Activated naive CD8-positive, alpha-beta T cell treated with anti-CD3 and anti-CD28 coated beads for 36 hours (primary cell): ENCODE results near the gene FBH1. TPM values are rescaled to one million over a fixed set of nuclear protein-coding genes. Genes with fewer than 3 reads are reported as not detected.
"Not testable (repeated sequence)": the region's sequence is repeated elsewhere in the genome, so short reads cannot be mapped to it uniquely, and the experiment has no call there.

Source experiments
- DNase-seq: peaks from one replicate; pipeline ENCODE4 v3.0.0; 2021
- H3K27ac Mint-ChIP-seq: one replicate; pipeline ENCODE4 v1.8.0; 2022; ENCODE audit warnings: mild to moderate bottlenecking, moderate library complexity, mixed read lengths
- H3K27me3 Mint-ChIP-seq: one replicate; pipeline ENCODE4 v1.8.0; 2022; ENCODE audit warnings: mild to moderate bottlenecking, mixed read lengths
- H3K36me3 Mint-ChIP-seq: one replicate; pipeline ENCODE4 v1.8.0; 2021; ENCODE audit warnings: mild to moderate bottlenecking, mixed read lengths
- H3K4me1 Mint-ChIP-seq: one replicate; pipeline ENCODE4 v1.8.0; 2021; ENCODE audit warnings: mixed read lengths
- H3K4me3 Mint-ChIP-seq: one replicate; pipeline ENCODE4 v1.8.0; 2022; ENCODE audit warnings: mild to moderate bottlenecking, moderate library complexity, mixed read lengths
- H3K9me3 Mint-ChIP-seq: one replicate; pipeline ENCODE4 v1.8.0; 2022; ENCODE audit warnings: mixed read lengths
- total RNA-seq, 2 experiments: library from RNA; stranded (reverse); gene quantifications; one replicate each; pipeline ENCODE4 v1.2.3, GENCODE V29; 2021

FBH1 gene
- 10 to 100 TPM; 48.7 to 49.0 TPM for total RNA-seq

DNA sequence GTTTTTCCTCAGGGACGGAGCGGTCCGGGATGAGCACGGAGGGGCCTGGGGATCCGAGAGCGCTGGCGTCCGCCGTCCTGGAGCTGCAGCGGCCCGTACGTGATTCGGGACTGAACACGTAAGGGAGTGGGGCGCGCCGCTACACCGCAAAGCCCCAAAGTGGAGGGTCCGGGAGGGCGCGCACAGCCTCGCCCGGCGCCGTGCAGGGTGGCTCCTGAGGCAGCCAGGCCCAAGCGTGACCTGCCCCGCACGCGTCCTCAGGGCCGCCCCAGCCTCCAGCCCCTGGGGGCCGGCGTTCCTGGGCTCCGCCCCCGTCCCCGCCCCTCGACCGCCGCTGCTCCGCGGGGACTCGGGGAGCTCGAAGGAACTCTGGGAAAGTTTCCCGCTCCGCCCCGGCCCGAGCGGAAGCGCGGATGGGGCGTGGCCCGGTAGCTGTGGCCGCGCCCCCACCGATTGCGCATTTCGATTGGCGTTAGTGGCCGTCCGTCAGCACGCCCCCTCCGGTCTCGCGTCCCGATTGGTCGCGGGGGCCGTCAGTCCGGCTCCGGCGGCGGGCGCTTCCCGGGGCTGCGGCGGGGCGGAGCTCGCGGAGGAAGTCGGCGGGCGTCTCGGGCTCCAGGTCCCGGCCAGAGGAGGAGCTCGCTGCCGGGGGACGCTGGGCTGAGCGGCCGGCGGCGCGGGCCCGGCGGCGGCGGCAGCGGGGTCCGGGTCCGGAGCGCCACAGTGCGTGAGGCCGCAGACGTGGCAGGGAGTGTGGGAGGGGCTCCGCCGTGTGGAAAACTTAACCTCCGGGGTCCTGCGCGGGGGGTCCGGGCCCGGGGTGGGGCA, at the start of gene FBH1, which contains the start of gene ANKRD16:
Gene FBH1 (plus strand): TSS at position 620 of the 828 bp plus-strand sequence. CDS start 103 bp downstream, at position 723.
Gene ANKRD16 (minus strand): TSS at position 270 of the 828 bp plus-strand sequence. CDS start 539 bp downstream, outside the sequence.
- no peaks in the 10 kb centered on the region for H3K9me3 Mint-ChIP-seq

DNA sequence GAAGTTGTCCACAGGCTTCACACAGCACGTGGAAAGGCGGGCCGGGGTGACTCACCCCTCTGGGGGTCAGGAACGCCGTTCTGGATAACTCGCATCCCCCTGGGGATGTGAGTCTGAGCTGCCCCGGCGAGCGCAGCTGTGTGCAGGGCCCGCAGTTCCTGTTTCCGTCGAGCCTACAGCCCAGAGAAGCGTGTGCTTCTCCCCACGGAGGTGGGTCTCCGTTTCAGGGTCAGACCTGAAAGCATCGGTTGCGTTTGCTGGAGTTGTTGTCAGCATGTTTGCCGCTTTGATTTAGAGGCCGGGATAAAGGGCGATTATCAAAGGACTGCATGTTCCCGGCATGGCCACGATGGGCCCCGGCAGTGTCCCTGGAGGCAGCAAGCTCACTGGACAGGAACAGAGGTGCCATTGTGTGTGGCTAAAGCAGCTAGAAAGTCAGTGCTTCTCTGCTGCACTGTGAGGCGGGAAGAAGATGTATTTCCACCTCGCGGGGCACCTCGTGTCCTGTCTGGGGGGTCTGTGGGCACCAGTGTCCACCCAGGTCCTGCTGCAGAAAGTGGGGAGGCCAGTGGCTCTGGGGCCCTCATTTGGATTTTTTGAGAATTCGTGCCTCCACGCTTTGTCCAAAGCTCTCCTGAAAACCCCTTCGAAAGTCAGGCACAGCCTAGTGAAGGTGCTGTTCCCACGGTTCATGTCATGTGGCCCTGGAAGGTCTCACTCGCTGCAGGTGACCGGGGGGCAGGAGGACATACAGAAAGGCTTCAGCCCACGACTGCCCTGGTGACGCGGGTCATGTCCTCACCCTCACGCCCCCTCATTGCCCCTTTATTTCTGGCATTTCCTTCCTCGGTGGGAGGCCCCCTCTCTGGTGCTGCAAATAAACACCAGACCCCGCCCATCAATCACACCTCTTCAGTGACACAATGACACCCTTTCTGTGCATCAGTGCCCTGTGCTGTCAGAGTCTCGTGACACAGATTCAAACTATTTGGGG, 49.4 kb upstream of the FBH1 start:
- H3K4me1 Mint-ChIP-seq = peaks cover 21% of the 10 kb centered on the region
- DNase-seq = no peak
- H3K4me3 Mint-ChIP-seq = no peak overlapping the region
- H3K9me3 Mint-ChIP-seq = no peaks in the 10 kb centered on the region
- H3K27ac Mint-ChIP-seq = peak overlapping the region; percentile 4
- peaks cover 5% of the 10 kb centered on the region for H3K27me3 Mint-ChIP-seq
- no peaks in the 10 kb centered on the region for H3K36me3 Mint-ChIP-seq

More for the DNA sequence above, at the start of gene FBH1, which contains the start of gene ANKRD16:
- DNase-seq = peak; percentile 99
- no peaks in the 10 kb centered on the region for H3K27me3 Mint-ChIP-seq
- H3K4me1 Mint-ChIP-seq = peaks cover 41% of the 10 kb centered on the region
- H3K4me3 Mint-ChIP-seq = peak within 1 kb of the TSS; percentile 94
- H3K27ac Mint-ChIP-seq = peak within 1 kb of the TSS; percentile 75
- H3K36me3 Mint-ChIP-seq = peaks cover 39% of the 10 kb centered on the region

GRCh38 chr10:5841965-5842364, 48.1 kb upstream of the FBH1 start:
- no peaks in the 10 kb centered on the region for H3K9me3 Mint-ChIP-seq
- peaks cover 30% of the 10 kb centered on the region for H3K4me1 Mint-ChIP-seq
- peaks cover 2% of the 10 kb centered on the region for H3K36me3 Mint-ChIP-seq
- H3K27me3 Mint-ChIP-seq = peaks cover 5% of the 10 kb centered on the region
- H3K4me3 Mint-ChIP-seq = no peak overlapping the region
- no peak for DNase-seq
- no peak overlapping the region for H3K27ac Mint-ChIP-seq

GRCh38 chr10:5843686-5844344, 46.2 kb upstream of the FBH1 start:
- H3K27ac Mint-ChIP-seq = peak overlapping the region; percentile 87
- peak overlapping the region; percentile 18 for H3K4me3 Mint-ChIP-seq
- H3K4me1 Mint-ChIP-seq = peaks cover 30% of the 10 kb centered on the region
- no peak for DNase-seq
- no peaks in the 10 kb centered on the region for H3K27me3 Mint-ChIP-seq
- H3K36me3 Mint-ChIP-seq = peaks cover 2% of the 10 kb centered on the region
- no peaks in the 10 kb centered on the region for H3K9me3 Mint-ChIP-seq

DNA sequence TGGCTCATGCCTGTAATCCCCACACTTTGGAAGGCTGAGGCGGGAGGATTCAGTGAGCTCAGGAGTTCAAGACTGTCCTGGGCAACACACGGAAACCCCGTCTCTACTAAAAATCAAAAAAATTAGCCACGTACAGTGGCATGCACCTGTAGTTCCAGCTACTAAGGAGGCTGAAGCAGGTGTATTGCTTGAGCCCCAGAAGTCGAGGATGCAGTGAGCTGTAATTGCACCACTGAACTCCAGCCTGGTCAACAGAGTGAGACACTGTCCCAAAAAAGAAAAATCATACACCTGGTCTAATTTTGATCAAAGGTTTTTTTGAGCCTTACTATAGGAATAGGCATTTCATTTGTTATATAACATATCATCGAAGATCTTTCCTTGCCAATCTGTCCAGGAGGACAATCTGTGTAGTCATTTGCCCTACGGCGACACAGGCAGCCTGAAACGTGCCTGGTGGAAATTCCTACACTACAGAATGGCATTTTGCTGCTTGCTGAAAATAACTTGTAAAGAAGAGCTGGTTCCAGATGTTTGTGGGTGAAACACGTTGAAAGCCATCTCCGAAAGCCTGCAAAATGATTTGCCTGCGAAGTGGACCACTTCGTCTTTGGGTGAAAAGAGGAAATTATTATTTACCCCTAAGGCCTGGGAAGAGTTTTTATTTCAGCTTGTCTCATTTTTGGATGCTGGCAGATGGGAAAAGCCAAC, 45.5 kb upstream of the FBH1 start:
- Mint-ChIP-seq H3K27me3 (no peaks in the 10 kb centered on the region), H3K27ac (peak overlapping the region; percentile 87), H3K4me1 (peaks cover 30% of the 10 kb centered on the region), H3K9me3 (no peaks in the 10 kb centered on the region), H3K36me3 (peaks cover 2% of the 10 kb centered on the region), H3K4me3 (peak overlapping the region; percentile 18)
- no peak for DNase-seq

DNA sequence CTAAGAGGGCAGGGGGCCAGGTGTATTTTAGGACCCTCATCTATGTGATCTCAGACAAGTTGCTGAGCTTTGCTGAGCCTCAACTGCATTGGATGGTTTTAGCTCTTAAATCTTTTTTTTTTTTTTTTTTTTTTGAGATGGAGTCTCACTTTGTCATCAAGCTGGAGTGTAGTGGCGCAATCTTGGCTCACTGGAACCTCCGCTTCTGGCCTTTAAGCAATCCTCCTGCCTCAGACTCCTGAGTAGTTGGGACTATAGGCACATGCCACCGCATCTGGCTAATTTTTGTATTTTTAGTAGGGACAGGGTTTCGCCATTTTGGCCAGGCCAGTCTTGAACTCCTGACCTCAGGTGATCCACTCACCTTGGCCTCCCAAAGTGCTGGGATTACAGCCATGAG, 43.4 kb upstream of the FBH1 start:
- H3K36me3 Mint-ChIP-seq, H3K9me3 Mint-ChIP-seq, H3K4me3 Mint-ChIP-seq, H3K27me3 Mint-ChIP-seq, DNase-seq: not testable (repeated sequence)
- Mint-ChIP-seq H3K27ac (peak overlapping the region; percentile 98), H3K4me1 (peaks cover 30% of the 10 kb centered on the region)

- H3K9me3 Mint-ChIP-seq = no peaks in the 10 kb centered on the region
- H3K27me3 Mint-ChIP-seq = no peaks in the 10 kb centered on the region
- no peaks in the 10 kb centered on the region for H3K36me3 Mint-ChIP-seq
- no peaks in the 10 kb centered on the region for H3K4me1 Mint-ChIP-seq
- H3K27ac Mint-ChIP-seq = no peak overlapping the region
- no peak for DNase-seq
- no peak overlapping the region for H3K4me3 Mint-ChIP-seq
Measured at GRCh38 chr10:5854131-5854475, 35.9 kb upstream of the FBH1 start.

DNA sequence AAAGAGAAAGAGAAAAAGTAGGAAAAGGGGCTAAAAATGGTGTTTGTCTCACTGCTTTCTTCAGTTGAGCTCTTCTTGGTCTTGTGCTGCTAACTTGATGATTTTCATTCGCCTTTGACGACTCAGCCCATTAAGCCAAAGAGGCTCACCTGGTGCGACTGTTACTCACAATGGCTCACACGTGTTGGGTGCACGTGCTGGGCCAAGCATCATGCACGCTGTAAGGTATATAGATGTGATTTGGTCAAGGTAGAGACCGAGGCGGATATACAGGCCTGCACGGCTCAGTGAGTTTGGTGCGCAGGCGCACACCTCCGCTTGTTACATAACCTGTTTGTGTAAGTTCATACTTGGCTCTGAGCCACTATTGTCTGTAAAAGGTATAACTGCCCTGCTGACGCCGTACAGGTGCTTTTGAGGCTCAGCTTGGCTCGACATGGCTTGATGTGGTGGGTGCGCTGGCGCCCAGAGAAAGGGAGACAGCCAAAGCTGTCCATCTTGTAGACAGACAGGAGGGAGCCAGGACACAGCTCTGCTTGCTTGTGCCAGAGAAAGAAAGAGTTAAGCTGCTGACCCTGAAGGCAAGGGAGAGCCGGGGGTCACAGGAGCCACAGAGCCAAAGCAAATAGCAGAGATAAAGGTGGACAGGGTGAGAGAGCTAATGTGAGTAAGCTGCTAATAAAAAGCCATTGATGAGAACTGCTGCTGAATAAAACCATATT, 33.9 kb upstream of the FBH1 start:
- no peak for DNase-seq
- Mint-ChIP-seq H3K36me3 (no peaks in the 10 kb centered on the region), H3K27me3 (no peaks in the 10 kb centered on the region), H3K27ac (no peak overlapping the region), H3K4me1 (no peaks in the 10 kb centered on the region), H3K4me3 (no peak overlapping the region), H3K9me3 (no peaks in the 10 kb centered on the region)

- Mint-ChIP-seq H3K4me1 (no peaks in the 10 kb centered on the region), H3K27ac (no peak overlapping the region), H3K27me3 (no peaks in the 10 kb centered on the region), H3K9me3 (no peaks in the 10 kb centered on the region), H3K4me3 (no peak overlapping the region), H3K36me3 (no peaks in the 10 kb centered on the region)
- DNase-seq = no peak
Measured at GRCh38 chr10:5856701-5857004, 33.4 kb upstream of the FBH1 start.

DNA sequence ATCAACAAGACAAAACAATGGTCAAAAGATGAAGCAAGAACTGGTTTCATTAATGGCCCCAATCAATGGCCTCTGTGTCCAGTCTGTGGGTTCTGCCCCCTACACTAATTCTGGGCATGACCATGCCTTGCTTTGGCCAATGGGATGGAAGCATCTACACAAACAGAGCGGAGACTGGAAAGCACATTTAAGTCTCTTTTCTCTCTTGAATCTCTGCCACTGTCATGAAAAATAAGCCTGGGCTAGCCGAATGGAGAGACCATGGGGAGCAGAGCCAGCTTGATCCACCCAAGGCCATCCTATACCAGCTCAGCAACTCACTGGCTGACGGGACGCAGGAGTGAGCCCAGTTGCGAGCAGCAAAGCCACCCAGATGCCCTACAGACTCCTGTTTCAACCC, 31.2 kb upstream of the FBH1 start:
- H3K4me1 Mint-ChIP-seq = no peaks in the 10 kb centered on the region
- H3K27ac Mint-ChIP-seq = no peak overlapping the region
- H3K36me3 Mint-ChIP-seq = peaks cover 12% of the 10 kb centered on the region
- H3K9me3 Mint-ChIP-seq = no peaks in the 10 kb centered on the region
- H3K4me3 Mint-ChIP-seq = no peak overlapping the region
- no peaks in the 10 kb centered on the region for H3K27me3 Mint-ChIP-seq
- no peak for DNase-seq

GRCh38 chr10:5860066-5860465, 30.0 kb upstream of the FBH1 start:
- no peaks in the 10 kb centered on the region for H3K27me3 Mint-ChIP-seq
- peaks cover 14% of the 10 kb centered on the region for H3K36me3 Mint-ChIP-seq
- no peaks in the 10 kb centered on the region for H3K9me3 Mint-ChIP-seq
- no peaks in the 10 kb centered on the region for H3K4me1 Mint-ChIP-seq
- DNase-seq = no peak
- H3K4me3 Mint-ChIP-seq = no peak overlapping the region
- no peak overlapping the region for H3K27ac Mint-ChIP-seq

GRCh38 chr10:5862360-5862961, 27.6 kb upstream of the FBH1 start:
- H3K9me3 Mint-ChIP-seq = no peaks in the 10 kb centered on the region
- no peak for DNase-seq
- H3K36me3 Mint-ChIP-seq = peaks cover 15% of the 10 kb centered on the region
- no peak overlapping the region for H3K4me3 Mint-ChIP-seq
- H3K27me3 Mint-ChIP-seq = no peaks in the 10 kb centered on the region
- H3K4me1 Mint-ChIP-seq = peaks cover 4% of the 10 kb centered on the region
- no peak overlapping the region for H3K27ac Mint-ChIP-seq

DNA sequence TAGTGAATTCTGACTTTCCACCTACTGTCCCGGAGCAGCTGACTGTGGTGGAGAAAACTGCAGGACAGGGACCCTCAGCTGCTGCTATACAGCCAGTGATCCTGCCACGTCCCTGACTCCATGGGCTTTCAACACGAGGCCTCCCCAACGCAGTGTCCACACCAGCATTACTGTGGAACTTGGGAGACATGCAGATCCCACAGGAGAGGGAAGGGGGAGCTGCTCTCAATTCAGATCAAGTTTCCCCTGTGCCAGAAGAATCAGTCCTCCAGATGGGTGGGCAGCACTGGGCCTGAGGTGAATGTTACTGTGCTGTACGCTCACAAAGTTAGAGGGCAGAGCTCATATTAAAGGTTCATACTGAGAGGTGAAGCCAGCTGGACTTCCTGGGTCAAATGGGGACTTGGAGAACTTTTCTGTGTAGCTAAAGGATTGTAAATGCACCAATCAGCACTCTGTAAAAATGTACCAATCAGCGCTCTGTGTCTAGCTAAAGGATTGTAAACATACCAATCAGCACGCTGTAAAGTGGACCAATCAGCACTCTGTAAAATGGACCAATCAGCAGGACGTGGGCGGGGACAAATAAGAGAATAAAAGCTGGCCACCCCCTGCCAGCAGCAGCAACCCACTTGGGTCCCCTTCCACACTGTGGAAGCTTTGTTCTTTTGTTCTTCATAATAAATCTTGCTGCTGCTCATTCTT, 26.9 kb upstream of the FBH1 start:
- not testable (repeated sequence) for H3K27me3 Mint-ChIP-seq, H3K27ac Mint-ChIP-seq, DNase-seq, H3K9me3 Mint-ChIP-seq, H3K4me1 Mint-ChIP-seq, H3K4me3 Mint-ChIP-seq
- H3K36me3 Mint-ChIP-seq = peaks cover 15% of the 10 kb centered on the region
